ENCODE results near the gene F3. TPM values are rescaled to one million over a fixed set of nuclear protein-coding genes. Genes with fewer than 3 reads are reported as not detected.
"Not testable (repeated sequence)": the region's sequence is repeated elsewhere in the genome, so short reads cannot be mapped to it uniquely, and the experiment has no call there.

Gene F3
- total RNA-seq (not detected), polyA plus RNA-seq (not detected), total RNA-seq (0 to 0.17 (median 0.04) reads per million in 6 experiments)

DNA sequence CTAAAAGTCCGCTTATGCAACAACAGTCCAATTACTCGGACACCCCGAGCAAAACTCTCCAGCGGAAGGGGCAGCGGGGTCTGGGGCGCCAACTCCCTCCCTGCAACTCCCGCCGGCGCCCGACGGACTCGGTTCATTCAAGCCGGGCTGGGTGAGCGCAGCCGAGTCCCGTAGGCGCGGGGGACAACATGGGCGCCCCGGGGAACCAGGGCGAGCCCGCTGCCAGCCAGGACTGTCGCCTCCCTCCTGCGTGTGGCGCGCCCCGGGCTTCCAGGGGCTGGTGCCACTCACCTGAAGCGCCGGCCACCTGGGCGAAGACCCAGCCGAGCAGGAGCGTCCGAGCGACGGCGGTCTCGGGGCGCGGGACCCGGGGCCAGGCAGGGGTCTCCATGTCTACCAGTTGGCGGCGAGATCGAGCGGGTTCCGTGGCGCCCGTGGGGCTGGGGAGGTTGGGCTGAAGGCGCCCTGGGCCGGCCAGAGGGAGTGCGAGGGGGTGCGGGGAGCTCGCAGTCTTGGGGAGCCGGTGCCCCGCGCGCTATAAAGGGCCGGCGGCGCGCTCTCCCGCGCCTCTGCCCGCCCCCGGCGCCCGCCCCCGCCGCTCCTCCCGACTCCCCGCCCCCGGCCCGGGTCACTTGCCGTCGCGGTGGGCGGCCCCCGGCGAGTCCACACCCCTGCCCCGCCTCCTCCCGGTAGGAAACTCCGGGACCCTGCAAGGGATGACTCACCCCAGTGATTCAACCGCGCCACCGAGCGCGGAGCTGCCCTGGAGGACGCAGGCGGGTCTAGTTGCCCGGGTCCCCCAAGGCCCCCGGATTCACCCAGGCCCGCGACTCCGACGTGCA is at the start of gene F3:
Gene F3 (minus strand): TSS at position 514 of the 842 bp plus-strand sequence. CDS start 123 bp downstream, at position 391.
- DNase-seq (peak in 3 of 10 donors; percentile 2 to 22 (median 6)), ATAC-seq (peak; percentile 53 to 72)
- Mint-ChIP-seq H3K36me3 (no peaks in the 10 kb centered on the region), H3K27me3 (peaks cover 46 to 92% (median 55%) of the 10 kb centered on the region in 5 donors), H3K4me1 (peaks cover 7 to 24% (median 18%) of the 10 kb centered on the region in 4 donors), H3K4me3 (peak within 1 kb of the TSS; percentile 62 to 79 (median 74)), H3K27ac (peak within 1 kb of the TSS in 1 of 10 donors; percentile 59), H3K9me3 (no peaks in the 10 kb centered on the region)
- POLR2A ChIA-PET: no interaction called here

DNA sequence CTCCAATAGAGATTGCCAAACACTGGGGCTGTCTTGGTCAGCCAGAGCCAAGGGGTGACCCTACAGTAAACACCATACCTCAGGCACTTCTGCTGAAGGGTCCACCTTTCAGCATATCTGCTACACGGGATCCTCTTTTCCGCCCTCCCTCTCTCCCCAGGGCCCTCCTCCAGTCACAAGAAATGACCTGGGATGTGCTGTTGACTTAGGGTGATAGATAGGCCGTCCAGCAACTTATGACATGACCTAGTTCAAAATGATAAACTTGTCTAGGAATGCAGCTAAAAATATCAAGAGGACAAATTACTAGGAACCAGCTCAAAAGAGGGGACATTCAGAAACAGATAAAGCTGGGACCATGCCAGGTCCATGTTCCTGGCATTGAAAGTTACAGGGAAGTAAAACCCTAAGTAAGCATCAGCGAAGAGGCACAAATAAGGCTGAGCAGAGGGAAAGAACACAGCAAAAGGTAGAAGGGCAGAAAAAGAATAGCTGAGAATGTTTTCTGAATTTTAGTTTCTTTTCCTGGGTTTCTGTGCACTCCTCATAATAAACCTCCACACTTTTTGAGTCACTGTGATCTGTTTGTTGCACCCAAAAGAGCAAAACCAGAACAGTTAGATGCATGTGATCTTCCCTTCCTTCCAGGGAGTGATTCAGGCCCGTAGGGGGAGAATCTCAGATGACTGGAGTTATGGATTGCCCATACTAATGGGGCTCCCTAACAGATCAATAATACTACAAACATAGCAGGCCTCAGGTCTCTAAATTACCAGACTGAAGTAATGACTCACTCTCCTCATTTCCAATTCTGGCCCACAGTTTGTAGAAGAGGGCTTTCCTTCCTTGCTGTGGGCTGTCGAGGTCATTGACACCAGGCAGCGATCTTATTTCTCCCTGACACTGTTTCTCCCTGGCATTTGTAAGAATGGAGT is 48.9 kb upstream of the F3 start:
- no peaks in the 10 kb centered on the region for H3K9me3 Mint-ChIP-seq
- DNase-seq (no peak), ATAC-seq (no peak)
- H3K36me3 Mint-ChIP-seq: no peaks in the 10 kb centered on the region
- H3K4me3 Mint-ChIP-seq: no peak overlapping the region
- peaks cover 2 to 11% (median 5%) of the 10 kb centered on the region in 5 donors for H3K27me3 Mint-ChIP-seq
- H3K27ac Mint-ChIP-seq: no peak overlapping the region
- POLR2A ChIA-PET: no interaction called here
- H3K4me1 Mint-ChIP-seq: no peaks in the 10 kb centered on the region

DNA sequence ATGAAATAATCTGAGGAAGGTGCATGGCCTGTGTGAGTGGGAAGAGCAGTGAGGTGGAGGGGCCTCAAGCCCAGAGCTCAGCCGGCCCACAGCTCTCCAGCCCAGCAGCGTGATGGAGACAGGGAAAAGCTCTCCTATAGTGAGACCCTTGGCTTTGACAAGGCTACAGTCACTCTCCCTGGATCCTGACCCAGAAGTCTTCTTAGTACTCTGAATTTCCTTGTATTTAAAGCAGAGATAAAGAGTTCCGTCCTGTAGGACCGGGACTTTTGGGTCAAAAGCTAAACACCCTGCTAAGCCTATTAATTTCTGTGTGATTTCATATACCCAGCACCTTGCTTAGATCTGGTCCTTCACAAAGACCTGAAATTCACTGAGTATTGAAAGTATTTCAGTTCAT is 48.2 kb upstream of the F3 start:
- DNase-seq: no peak
- POLR2A ChIA-PET: no interaction called here
- no peaks in the 10 kb centered on the region for H3K36me3 Mint-ChIP-seq
- no peaks in the 10 kb centered on the region for H3K4me1 Mint-ChIP-seq
- no peak for ATAC-seq
- peaks cover 2 to 11% (median 5%) of the 10 kb centered on the region in 5 donors for H3K27me3 Mint-ChIP-seq
- H3K4me3 Mint-ChIP-seq: no peak overlapping the region
- no peak overlapping the region for H3K27ac Mint-ChIP-seq
- no peaks in the 10 kb centered on the region for H3K9me3 Mint-ChIP-seq

DNA sequence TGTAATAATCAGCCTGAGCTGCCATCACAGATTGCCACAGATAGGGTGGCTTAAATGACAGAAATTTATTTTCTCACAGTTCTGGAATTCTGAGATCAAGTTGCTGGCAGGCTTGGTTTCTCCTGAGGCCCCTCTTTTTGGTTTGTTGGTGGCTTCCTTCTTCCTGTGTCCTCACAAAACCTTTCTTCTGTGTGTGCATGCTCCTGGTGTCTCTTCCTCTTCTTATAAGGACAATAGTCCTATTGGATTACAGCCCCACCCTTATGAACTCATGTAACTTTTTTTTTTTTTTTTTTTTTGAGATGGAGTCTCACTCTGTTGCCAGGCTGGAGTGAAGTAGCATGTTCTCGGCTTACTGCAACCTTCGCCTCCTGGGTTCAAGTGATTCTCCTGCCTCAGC is 41.0 kb upstream of the F3 start:
- ATAC-seq (no peak), DNase-seq (no peak)
- Mint-ChIP-seq H3K36me3 (peaks cover 0 to 21% (median 0%) of the 10 kb centered on the region in 3 donors), H3K9me3 (peaks cover 0 to 21% (median 16%) of the 10 kb centered on the region in 9 donors), H3K4me1 (no peaks in the 10 kb centered on the region), H3K27ac (no peak overlapping the region), H3K4me3 (no peak overlapping the region), H3K27me3 (peaks cover 10 to 30% (median 12%) of the 10 kb centered on the region in 5 donors)
- POLR2A ChIA-PET: no interaction called here

DNA sequence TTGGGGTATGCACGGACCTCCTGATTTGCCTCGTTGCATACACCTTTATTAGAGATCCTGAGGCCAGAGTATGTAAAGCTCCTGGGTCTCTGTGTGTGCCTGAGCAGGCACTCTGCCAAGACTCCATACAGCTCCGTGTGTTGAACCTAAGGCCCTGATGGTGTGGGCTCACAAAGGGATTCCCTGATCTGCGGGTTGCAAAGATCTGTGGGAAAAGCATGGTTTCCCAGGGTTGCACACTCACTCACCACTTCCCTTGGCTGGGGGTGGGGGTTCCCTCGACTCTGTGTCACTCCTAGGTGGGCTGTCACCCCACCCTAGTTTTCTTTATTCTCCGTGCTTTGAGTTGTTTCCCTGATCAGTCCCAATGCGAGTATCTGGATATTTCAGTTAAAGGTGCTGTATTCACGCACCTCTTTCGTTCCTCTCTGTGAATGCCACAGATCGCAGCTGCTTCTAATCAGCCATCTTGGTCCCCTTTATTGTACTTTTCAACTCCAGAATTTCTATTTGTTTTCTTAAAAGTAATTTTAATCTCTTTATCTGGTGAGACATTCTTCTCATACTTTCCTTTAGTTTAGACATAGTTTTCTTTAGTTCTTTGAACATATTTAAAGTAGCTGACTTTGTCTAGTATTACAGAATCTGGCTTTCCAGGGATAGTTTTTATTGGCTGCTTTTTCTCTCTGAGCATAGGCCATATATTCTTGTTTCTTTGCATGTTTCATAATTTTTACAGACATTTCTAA is 39.0 kb upstream of the F3 start:
- no peaks in the 10 kb centered on the region for H3K4me1 Mint-ChIP-seq
- peaks cover 0 to 30% (median 0%) of the 10 kb centered on the region in 3 donors for H3K36me3 Mint-ChIP-seq
- peaks cover under 1 to 33% (median 23%) of the 10 kb centered on the region in 9 donors for H3K9me3 Mint-ChIP-seq
- peak overlapping the region in 1 of 10 donors; percentile 10 for H3K27ac Mint-ChIP-seq
- H3K27me3 Mint-ChIP-seq: peaks cover 6 to 33% (median 12%) of the 10 kb centered on the region in 5 donors
- ATAC-seq (no peak), DNase-seq (no peak)
- POLR2A ChIA-PET: no interaction called here
- no peak overlapping the region for H3K4me3 Mint-ChIP-seq

DNA sequence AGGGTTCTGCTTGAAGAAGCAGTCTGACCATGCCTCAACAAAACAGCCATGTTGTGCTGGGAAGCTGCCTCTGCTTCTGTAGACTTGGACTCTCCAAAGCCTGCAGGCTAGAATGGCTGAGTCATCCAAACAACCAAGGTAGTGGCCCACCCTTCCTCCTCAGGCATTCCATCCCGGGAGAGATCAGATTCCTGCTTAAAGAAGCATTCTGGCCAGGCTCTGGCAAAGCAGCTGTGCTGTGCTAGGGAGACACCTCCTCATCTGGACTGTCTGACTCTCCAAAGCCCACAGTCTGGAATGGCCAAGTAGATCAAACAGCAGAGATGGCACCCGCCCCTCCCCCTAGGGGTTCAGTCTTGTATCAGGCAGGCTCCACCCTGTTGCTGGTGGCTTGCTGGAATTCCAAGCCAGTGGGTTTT is 38.3 kb upstream of the F3 start:
- peaks cover 0 to 30% (median 0%) of the 10 kb centered on the region in 3 donors for H3K36me3 Mint-ChIP-seq
- no peak for ATAC-seq
- no peak for DNase-seq
- H3K27ac Mint-ChIP-seq: no peak overlapping the region
- POLR2A ChIA-PET: no interaction called here
- H3K4me1 Mint-ChIP-seq: no peaks in the 10 kb centered on the region
- H3K9me3 Mint-ChIP-seq: peaks cover 3 to 33% (median 23%) of the 10 kb centered on the region in 9 donors
- no peak overlapping the region for H3K4me3 Mint-ChIP-seq
- peaks cover 6 to 33% (median 12%) of the 10 kb centered on the region in 5 donors for H3K27me3 Mint-ChIP-seq

DNA sequence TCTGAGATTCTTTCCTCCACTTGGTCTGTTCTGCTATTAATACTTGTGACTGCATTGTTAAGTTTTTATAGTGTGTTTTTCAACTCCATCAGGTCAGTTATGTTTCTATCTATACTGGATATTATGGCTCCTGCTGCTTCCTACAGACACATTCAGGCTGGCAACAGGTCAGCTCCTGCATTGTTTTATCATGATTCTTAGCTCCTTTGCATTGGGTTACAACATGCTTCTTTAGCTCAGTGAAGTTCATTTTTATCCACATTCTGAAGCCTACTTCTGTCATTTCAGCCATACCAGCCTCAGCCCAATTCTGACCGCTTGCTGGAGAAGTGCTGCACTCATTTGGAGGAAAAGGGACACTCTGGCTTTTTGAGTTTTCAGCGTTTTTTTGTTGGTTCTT is 37.3 kb upstream of the F3 start:
- H3K9me3 Mint-ChIP-seq: peaks cover 3 to 39% (median 23%) of the 10 kb centered on the region in 9 donors
- H3K36me3 Mint-ChIP-seq: peaks cover 0 to 30% (median 0%) of the 10 kb centered on the region in 3 donors
- H3K27me3 Mint-ChIP-seq: peaks cover 3 to 28% (median 8%) of the 10 kb centered on the region in 5 donors
- POLR2A ChIA-PET: no interaction called here
- H3K4me1 Mint-ChIP-seq: no peaks in the 10 kb centered on the region
- H3K4me3 Mint-ChIP-seq: no peak overlapping the region
- H3K27ac Mint-ChIP-seq: no peak overlapping the region
- DNase-seq (no peak), ATAC-seq (no peak)

DNA sequence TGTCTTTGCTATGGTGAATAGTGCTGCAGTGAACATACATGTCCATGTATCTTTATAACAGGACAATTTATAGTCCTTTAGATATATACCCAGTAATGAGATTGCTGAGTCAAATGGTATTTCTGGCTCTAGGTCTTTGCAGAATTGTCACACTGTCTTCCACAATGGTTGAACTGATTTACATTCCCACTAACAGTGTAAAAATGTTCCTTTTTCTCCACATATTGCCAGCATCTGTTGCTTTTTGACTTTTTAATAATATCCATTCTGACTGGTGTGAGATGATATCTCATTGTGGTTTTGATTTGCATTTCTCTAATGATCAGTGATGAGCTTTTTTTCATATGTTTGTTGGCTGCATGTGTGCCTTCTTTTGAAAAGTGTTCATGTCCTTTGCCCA is 32.4 kb upstream of the F3 start:
- POLR2A ChIA-PET, H3K4me1 Mint-ChIP-seq: not testable (repeated sequence)
- H3K9me3 Mint-ChIP-seq: peaks cover 8 to 54% (median 36%) of the 10 kb centered on the region in 9 donors

DNA sequence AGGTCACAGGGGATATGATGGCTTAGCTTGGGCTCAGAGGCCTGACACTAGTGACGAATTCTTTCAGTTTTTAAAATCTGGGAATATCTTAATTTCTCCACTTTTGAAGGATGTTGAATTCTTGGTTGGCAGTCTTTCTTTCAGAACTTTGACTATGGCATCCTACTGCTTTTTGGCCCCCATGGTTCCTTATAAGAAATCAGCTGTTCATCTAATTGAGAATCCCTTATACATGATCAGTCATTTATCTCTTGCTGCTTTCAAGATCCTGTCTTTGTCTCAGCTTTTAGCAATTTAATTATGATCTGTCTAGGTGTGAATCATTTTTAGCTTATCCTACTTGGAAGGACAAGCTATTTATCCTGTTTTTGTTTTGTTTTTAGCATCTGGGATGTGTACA is 31.2 kb upstream of the F3 start:
- Mint-ChIP-seq H3K9me3 (peaks cover 6 to 44% (median 27%) of the 10 kb centered on the region in 9 donors), H3K27ac (no peak overlapping the region), H3K4me3 (no peak overlapping the region), H3K4me1 (no peaks in the 10 kb centered on the region), H3K27me3 (peaks cover 0 to 17% (median under 1%) of the 10 kb centered on the region in 5 donors), H3K36me3 (peaks cover 0 to 21% (median 2%) of the 10 kb centered on the region in 3 donors)
- DNase-seq (no peak), ATAC-seq (no peak)
- POLR2A ChIA-PET: no interaction called here

More for the DNA sequence above, 32.4 kb upstream of the F3 start:
- Mint-ChIP-seq H3K36me3 (peaks cover 0 to 30% (median 2%) of the 10 kb centered on the region in 3 donors), H3K27me3 (peaks cover 0 to 24% (median 3%) of the 10 kb centered on the region in 5 donors)
- ATAC-seq, H3K4me3 Mint-ChIP-seq, DNase-seq, H3K27ac Mint-ChIP-seq: not testable (repeated sequence)

DNA sequence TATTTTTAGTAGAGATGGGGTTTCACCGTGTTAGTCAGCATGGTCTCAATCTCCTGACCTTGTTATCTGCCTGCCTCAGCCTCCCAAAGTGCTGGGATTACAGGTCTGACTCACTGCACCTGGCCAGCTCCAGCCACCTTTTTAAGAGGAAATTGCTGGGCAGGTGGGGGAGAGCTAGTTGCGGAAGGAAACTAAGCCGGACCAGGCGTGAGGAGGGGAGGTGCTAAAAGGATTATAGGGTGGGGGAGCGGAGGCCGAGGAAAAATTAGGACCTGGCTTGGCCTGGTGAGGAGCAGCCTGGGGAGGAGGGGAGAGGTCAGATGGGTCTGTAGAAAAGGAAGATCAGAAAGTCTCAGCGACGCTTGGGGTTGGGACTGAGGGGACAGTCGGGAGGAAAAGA is 29.4 kb upstream of the F3 start:
- ATAC-seq, H3K27ac Mint-ChIP-seq, H3K36me3 Mint-ChIP-seq, POLR2A ChIA-PET, DNase-seq, H3K4me3 Mint-ChIP-seq, H3K4me1 Mint-ChIP-seq: not testable (repeated sequence)
- Mint-ChIP-seq H3K27me3 (peaks cover 0 to 15% (median 0%) of the 10 kb centered on the region in 5 donors), H3K9me3 (peaks cover 0 to 33% (median 20%) of the 10 kb centered on the region in 9 donors)

DNA sequence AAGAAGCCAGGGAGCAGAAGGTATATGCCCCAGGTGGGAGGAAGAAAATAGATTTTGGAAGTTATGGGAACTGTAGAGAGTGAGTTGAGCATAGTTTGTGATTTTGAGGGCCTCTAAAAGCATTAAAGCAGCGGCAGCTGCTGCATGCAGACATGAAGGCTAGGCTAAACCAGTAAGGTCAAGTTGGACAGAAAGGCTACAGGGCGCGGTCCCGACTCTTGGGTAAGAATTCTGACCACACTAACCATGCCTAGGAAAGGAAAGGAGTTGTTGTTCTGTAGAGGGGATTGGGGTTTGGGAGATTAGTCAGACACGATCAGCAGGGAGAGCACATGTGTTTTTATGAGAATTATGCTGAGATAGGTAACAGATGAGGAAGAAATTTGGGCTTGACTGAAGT is 27.2 kb upstream of the F3 start:
- Mint-ChIP-seq H3K27me3 (peaks cover 0 to 15% (median 0%) of the 10 kb centered on the region in 5 donors), H3K9me3 (peaks cover 0 to 29% (median 19%) of the 10 kb centered on the region in 9 donors)
- H3K4me3 Mint-ChIP-seq, POLR2A ChIA-PET, H3K36me3 Mint-ChIP-seq, ATAC-seq, H3K4me1 Mint-ChIP-seq, DNase-seq, H3K27ac Mint-ChIP-seq: not testable (repeated sequence)
